Gastrocnemius medialis (tissue), 4 donors: Measurements from ENCODE around the gene CD248. TPM values are rescaled to one million over a fixed set of nuclear protein-coding genes. Genes with fewer than 3 reads are reported as not detected.

ENCODE experiments used
- ATAC-seq, 2 donors: fragments of 150-250 bp; one replicate each; pipeline ENCODE4 v1.9.1; 2016
- DNase-seq, 2 donors: peaks; one replicate each; pipeline ENCODE4 v3.0.0-alpha.2; 2019
- H3K27ac ChIP-seq, 4 donors: fragments of 200-600 bp; sonication (generic); 1 replicate in 1 of 4; 2 replicates in 3 of 4; pipeline ENCODE4 v1.5.1; 2016 to 2018; ENCODE audit warnings: mild to moderate bottlenecking in 2 of 4, moderate library complexity in 1 of 4
- H3K27me3 ChIP-seq, 3 donors: fragments of 200-600 bp; sonication (generic) in 2 of 3; 1 replicate in 1 of 3; 2 replicates in 2 of 3; pipeline versions ENCODE4 v1.5.1 to v1.6.0; 2016 to 2019; ENCODE audit warnings: mild to moderate bottlenecking in 1 of 3, moderate library complexity in 1 of 3
- H3K36me3 ChIP-seq, 2 donors: fragments of 200-600 bp; sonication (generic) in 1 of 2; one replicate each; pipeline ENCODE4 v1.5.1; 2017 to 2018
- H3K4me1 ChIP-seq, 2 donors: fragments of 200-600 bp; sonication (generic) in 1 of 2; one replicate each; pipeline ENCODE4 v1.5.1; 2016 to 2017; ENCODE audit warnings: mild to moderate bottlenecking in 2 of 2
- H3K4me3 ChIP-seq, 4 donors: fragments of 200-600 bp; sonication (generic) in 3 of 4; 1 replicate in 1 of 4; 2 replicates in 3 of 4; pipeline ENCODE4 v1.5.1; 2016 to 2019; ENCODE audit warnings: mild to moderate bottlenecking in 2 of 4
- H3K9me3 ChIP-seq, 3 donors: fragments of 200-600 bp; sonication (generic) in 2 of 3; 1 replicate in 1 of 3; 2 replicates in 2 of 3; pipeline ENCODE4 v1.5.1; 2016 to 2019
- CTCF ChIP-seq, 5 experiments: fragments of 450-650 bp in 3 of 5; fragments of 200-600 bp in 2 of 5; sonication (generic) in 2 of 5; IDR thresholded peaks in 4 of 5; conservative IDR thresholded peaks in 1 of 5; 1 replicate in 4 of 5; 2 replicates in 1 of 5; pipeline ENCODE4 v1.5.1; 2016 to 2019; ENCODE audit warnings: antibody characterized with exemption in 5 of 5, mild to moderate bottlenecking in 3 of 5, moderate library complexity in 3 of 5
- POLR2A ChIP-seq, 2 donors: fragments of 450-650 bp; IDR thresholded peaks; one replicate each; pipeline ENCODE4 v1.6.1; 2017; ENCODE audit warnings: antibody characterized with exemption in 2 of 2, mild to moderate bottlenecking in 2 of 2, moderate library complexity in 2 of 2
- in situ Hi-C, 4 donors: fragments of 200-750 bp; cut with MboI; loops; one replicate each; pipeline versions ENCODE4 v1.15.0 to v1.8.0; 2017; ENCODE audit warnings: low sequenced_read_pairs in 4 of 4
- intact Hi-C: fragments of 100-400 bp; cut with DNase I; formaldehyde crosslinking; loops from one replicate; pipeline ENCODE4 v1.15.1; 2023; ENCODE audit warnings: low total_unique reads
- total RNA-seq, 4 donors: library from RNA; depleted of rRNA; stranded (reverse); fragments of >200 nt; gene quantifications; one replicate each; pipeline versions ENCODE4 v1.1.0 to v1.2.3, GENCODE V29; 2016

The CD248 gene
- total RNA-seq, 4 donors from 2014 or later, result 0.46 to 4.6 (median 2.8) TPM

GRCh38 chr11:66290330-66290621 is 26.6 kb downstream of the CD248 start:
- in situ Hi-C loops, result no loop called here
- H3K36me3 ChIP-seq, result no peaks in the 10 kb centered on the region
- DNase-seq, result no peak
- ATAC-seq, result no peak
- no peak overlapping the region for H3K4me3 ChIP-seq
- TF ChIP-seq POLR2A (IDR thresholded peaks at IDR 0.05) (no peak), CTCF (IDR thresholded peaks at IDR 0.05 in 4 of 5, conservative IDR thresholded peaks at IDR 0.05 in 1 of 5) (no peak)
- H3K27ac ChIP-seq, result no peak overlapping the region
- no peaks in the 10 kb centered on the region for H3K9me3 ChIP-seq
- peaks cover 14 to 25% (median 21%) of the 10 kb centered on the region in 3 donors for H3K27me3 ChIP-seq
- intact Hi-C loops, result no loop called here
- H3K4me1 ChIP-seq, result peaks cover 20 to 36% of the 10 kb centered on the region in 2 donors

DNA sequence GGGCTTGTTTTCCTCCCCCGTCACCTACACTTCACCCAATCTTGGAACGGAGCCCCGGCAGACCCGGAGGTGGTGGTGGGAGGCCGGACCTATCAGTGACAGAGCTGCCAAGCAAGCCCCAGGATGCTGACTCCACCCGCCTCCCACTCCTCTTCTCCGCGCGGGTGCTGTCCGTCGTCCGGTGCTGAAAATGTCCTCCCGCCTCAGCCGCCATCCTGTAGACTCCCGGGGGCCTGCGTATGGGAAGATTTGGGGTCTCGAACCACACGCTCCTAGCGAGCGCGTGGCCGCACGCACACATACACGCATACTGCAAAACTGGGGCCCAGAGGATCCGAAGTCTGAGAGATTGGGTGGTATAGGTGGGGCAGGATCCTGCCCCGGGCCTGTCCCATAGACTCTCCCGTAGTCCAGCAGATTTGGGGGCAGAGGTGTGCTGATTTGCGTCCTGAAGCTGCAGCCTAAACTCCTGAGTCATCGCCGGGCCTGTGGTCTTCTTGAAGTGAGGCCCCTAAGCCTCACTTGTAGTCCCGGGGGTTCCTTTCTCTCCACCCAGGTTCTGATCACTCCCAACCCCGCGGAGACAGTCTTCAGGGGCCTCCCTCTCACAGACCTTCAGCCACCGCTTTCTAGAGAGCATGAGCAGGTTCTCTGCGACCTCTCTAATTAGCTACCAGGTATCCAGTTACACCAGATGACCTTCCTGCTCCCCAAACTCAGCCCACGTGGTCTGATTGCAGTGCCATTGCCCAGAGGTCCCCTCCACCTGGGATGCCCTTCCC is 27.1 kb downstream of the CD248 start:
- Histone ChIP-seq H3K36me3 (no peaks in the 10 kb centered on the region), H3K27me3 (peaks cover 14 to 25% (median 21%) of the 10 kb centered on the region in 3 donors), H3K27ac (peak overlapping the region; percentile 84 to 93 (median 92)), H3K4me3 (peak overlapping the region; percentile 64 to 91 (median 84)), H3K9me3 (no peaks in the 10 kb centered on the region), H3K4me1 (peaks cover 20 to 36% of the 10 kb centered on the region in 2 donors)
- intact Hi-C loops, result loop anchor here (1.0 to 2.0 kb wide), 2 partner anchors 21 to 287 kb away; partner anchors contain the start of genes BANF1, EIF1AD and RAB1B
- in situ Hi-C loops, result loop anchor here in 1 of 4 donors (10.0 kb wide), 1 partner anchor 65 kb away; no protein-coding TSS in a partner anchor
- DNase-seq (no peak), ATAC-seq (peak; percentile 14 to 38)
- no peak for TF ChIP-seq POLR2A (IDR thresholded peaks at IDR 0.05)
- no peak for TF ChIP-seq CTCF (IDR thresholded peaks at IDR 0.05 in 4 of 5, conservative IDR thresholded peaks at IDR 0.05 in 1 of 5)

DNA sequence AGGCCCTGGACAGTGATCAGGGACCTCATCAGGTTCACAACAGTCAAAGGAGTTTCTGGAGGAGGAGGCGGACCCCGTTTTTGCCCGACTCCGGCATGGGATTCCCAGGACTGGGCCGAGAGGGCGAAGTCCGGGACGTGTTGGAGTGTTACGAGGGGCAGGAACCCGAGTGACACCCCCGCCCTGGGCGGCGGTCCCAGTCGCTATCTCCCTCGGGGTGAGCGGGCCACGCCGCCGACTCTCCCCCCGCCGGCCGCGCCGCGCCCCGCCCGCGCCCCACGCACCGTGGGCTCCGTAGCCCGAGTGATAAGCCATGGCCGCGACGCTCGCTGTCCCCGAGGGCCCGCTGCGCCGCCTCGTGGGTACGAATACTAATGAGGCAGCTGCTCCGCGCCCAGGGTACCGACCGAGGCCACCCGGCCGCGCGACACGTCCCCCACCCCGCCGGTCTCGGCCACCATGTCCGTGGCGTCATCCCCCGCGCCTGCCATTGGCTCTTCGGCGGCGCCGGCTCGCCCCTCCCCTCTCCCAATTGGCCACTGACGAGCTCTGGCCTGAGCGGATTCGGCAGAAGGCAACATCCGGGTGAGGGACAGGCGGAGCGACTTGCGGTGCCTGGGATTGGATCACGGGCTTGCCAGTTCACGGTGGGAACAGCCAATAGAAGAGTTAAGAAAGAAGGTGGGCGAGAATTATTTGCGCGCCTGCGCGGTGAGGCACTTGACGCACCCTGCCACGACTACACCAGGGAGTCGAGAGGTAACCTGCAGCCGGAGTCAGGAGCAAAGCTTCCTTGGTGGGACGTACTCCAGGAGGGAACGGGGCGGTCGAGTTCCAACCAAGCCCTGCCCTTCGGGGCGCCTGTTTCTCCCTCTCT is 27.9 kb downstream of the CD248 start, which contains the start of gene YIF1A:
YIF1A (minus strand) TSS at position 473 of the 877 bp plus-strand sequence; CDS start at position 315, 158 bp downstream.
- H3K27ac ChIP-seq, result peak within 1 kb of the TSS; percentile 84 to 93 (median 92)
- in situ Hi-C loops (loop anchor here in 1 of 4 donors (10.0 kb wide), 1 partner anchor 64 kb away; no protein-coding TSS in a partner anchor), intact Hi-C loops (loop anchor here (1.0 to 2.0 kb wide), 2 partner anchors 21 to 286 kb away; partner anchors contain the start of genes BANF1, EIF1AD and RAB1B)
- ATAC-seq, result peak; percentile 95 to 97
- H3K4me3 ChIP-seq, result peak within 1 kb of the TSS; percentile 80 to 91 (median 85)
- DNase-seq, result peak; percentile 99 to 100
- peaks cover 20 to 36% of the 10 kb centered on the region in 2 donors for H3K4me1 ChIP-seq
- H3K27me3 ChIP-seq, result peaks cover 14 to 25% (median 21%) of the 10 kb centered on the region in 3 donors
- peaks cover 0 to 6% of the 10 kb centered on the region in 2 donors for H3K36me3 ChIP-seq
- no peaks in the 10 kb centered on the region for H3K9me3 ChIP-seq
- TF ChIP-seq CTCF (IDR thresholded peaks at IDR 0.05 in 4 of 5, conservative IDR thresholded peaks at IDR 0.05 in 1 of 5), result no peak
- peak; percentile 93 to 97 for TF ChIP-seq POLR2A (IDR thresholded peaks at IDR 0.05)

DNA sequence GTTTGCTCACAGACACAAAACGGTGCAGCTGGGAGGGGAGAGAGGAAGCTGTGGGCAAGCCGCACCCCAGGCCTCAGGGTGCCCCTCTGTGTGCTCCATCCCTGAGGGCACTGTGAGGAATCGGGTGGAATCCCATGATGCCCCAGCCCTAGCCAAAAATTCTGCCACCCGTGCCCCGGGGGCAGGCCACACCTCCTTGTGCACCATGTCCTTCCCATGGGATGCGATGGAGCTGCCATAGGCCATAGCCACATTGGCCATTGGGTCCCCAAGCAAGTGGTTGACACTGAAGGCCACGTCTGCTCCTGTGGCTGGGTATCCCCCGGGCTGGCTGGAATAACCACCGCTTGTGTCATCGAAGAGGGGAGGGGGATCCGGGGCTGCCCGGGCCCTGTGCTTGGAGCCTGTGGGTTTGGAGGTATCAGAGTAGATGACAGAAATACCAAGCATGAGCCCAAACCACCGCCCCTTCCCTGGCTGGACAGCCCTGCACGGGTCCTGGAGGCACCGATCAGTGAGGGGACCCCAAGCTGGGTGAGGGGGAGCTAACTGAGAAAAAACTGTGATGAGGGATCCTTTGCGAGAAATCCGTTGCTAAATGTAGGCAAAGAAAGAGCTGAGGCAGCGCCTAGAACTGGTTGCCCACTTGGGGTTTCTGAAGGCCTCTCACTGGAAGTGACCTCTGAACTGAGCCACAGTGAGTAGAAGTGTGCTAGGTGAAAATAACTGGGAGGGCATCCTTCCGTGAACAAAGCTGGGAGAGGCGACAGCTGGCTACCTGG is 28.8 kb downstream of the CD248 start:
- peak; percentile 3 to 9 for ATAC-seq
- Histone ChIP-seq H3K27ac (peak overlapping the region; percentile 84 to 93 (median 92)), H3K36me3 (peaks cover 0 to 6% of the 10 kb centered on the region in 2 donors), H3K27me3 (peaks cover 14 to 18% (median 17%) of the 10 kb centered on the region in 3 donors), H3K9me3 (no peaks in the 10 kb centered on the region), H3K4me1 (peaks cover 20 to 36% of the 10 kb centered on the region in 2 donors), H3K4me3 (peak overlapping the region; percentile 80 to 87 (median 85))
- intact Hi-C loops (loop anchor here (2.0 kb wide), 1 partner anchor 285 kb away; the partner anchor contains the start of genes BANF1 and EIF1AD), in situ Hi-C loops (loop anchor here in 1 of 4 donors (10.0 kb wide), 1 partner anchor 63 kb away; no protein-coding TSS in a partner anchor)
- TF ChIP-seq CTCF (IDR thresholded peaks at IDR 0.05 in 4 of 5, conservative IDR thresholded peaks at IDR 0.05 in 1 of 5) (no peak), POLR2A (IDR thresholded peaks at IDR 0.05) (no peak)
- no peak for DNase-seq
